CD14-positive monocyte (primary cell): ENCODE measurements around the gene CHCHD6. TPM values are rescaled to one million over a fixed set of nuclear protein-coding genes. Genes with fewer than 3 reads are reported as not detected.

Experiments
- DNase-seq, 3 donors: peaks; one replicate each; pipeline ENCODE4 v3.0.0-alpha.2; 2011 to 2022
- H2AFZ ChIP-seq: 2 replicates; pipeline ENCODE4 v1.6.0; 2012; ENCODE audit warnings: mild to moderate bottlenecking, low read depth, low read length, inconsistent platforms; ENCODE audit not compliant: insufficient read depth, poor library complexity, severe bottlenecking
- H3K27ac ChIP-seq, 2 donors: 1 replicate in 1 of 2; 2 replicates in 1 of 2; pipeline ENCODE4 v1.5.1; 2012 to 2013; ENCODE audit warnings: low read length in 2 of 2, control low read depth in 1 of 2, inconsistent platforms in 1 of 2, low read depth in 1 of 2, mild to moderate bottlenecking in 1 of 2
- H3K27me3 ChIP-seq, 2 donors: one replicate each; pipeline versions ENCODE4 v1.6.0 to v1.6.1; 2011 to 2013; ENCODE audit warnings: low read length in 2 of 2; ENCODE audit not compliant: control insufficient read depth in 2 of 2, insufficient read depth in 2 of 2
- H3K36me3 ChIP-seq, 2 donors: replicated peaks in 1 of 2; 1 replicate in 1 of 2; 2 replicates in 1 of 2; pipeline versions ENCODE4 v1.5.1 to v1.6.1; 2012 to 2013; ENCODE audit warnings: low read length in 2 of 2, control low read depth in 1 of 2, inconsistent platforms in 1 of 2, mild to moderate bottlenecking in 1 of 2; ENCODE audit not compliant: insufficient read depth in 2 of 2, control insufficient read depth in 1 of 2
- H3K4me1 ChIP-seq, 2 donors: 1 replicate in 1 of 2; 2 replicates in 1 of 2; pipeline versions ENCODE4 v1.5.1 to v1.6.1; 2012 to 2013; ENCODE audit warnings: low read length in 2 of 2, control low read depth in 1 of 2, inconsistent platforms in 1 of 2, mild to moderate bottlenecking in 1 of 2, moderate library complexity in 1 of 2; ENCODE audit not compliant: insufficient read depth in 2 of 2, control insufficient read depth in 1 of 2
- H3K4me2 ChIP-seq: replicated peaks from 2 replicates; pipeline ENCODE3; 2012; ENCODE audit warnings: low read length, moderate library complexity, mild to moderate bottlenecking; ENCODE audit not compliant: poor library complexity, severe bottlenecking; ENCODE audit errors: extremely low read depth
- H3K4me3 ChIP-seq, 3 experiments: fragments of 200-600 bp in 1 of 3; sonication (generic) in 1 of 3; replicated peaks in 1 of 3; 1 replicate in 2 of 3; 2 replicates in 1 of 3; pipeline ENCODE4 v1.5.1; 2011 to 2013; ENCODE audit warnings: low read length in 3 of 3, mild to moderate bottlenecking in 3 of 3, control low read depth in 2 of 3, low read depth in 2 of 3, inconsistent platforms in 1 of 3, moderate library complexity in 1 of 3
- H3K79me2 ChIP-seq: 2 replicates; pipeline ENCODE4 v1.6.0; 2012; ENCODE audit warnings: mild to moderate bottlenecking, control low read depth, inconsistent platforms, low read length, moderate library complexity; ENCODE audit not compliant: insufficient read depth
- H3K9ac ChIP-seq: 2 replicates; pipeline ENCODE4 v1.6.0; 2017; ENCODE audit warnings: low read length, mild to moderate bottlenecking; ENCODE audit not compliant: insufficient read depth, poor library complexity, severe bottlenecking
- H3K9me3 ChIP-seq, 2 donors: replicated peaks in 1 of 2; 1 replicate in 1 of 2; 2 replicates in 1 of 2; pipeline versions ENCODE4 v1.5.1 to v1.6.1; 2012 to 2013; ENCODE audit warnings: low read length in 2 of 2, control low read depth in 1 of 2; ENCODE audit not compliant: control insufficient read depth in 1 of 2, insufficient read depth in 1 of 2
- H4K20me1 ChIP-seq: 2 replicates; pipeline ENCODE4 v1.6.0; 2012; ENCODE audit warnings: mild to moderate bottlenecking, low read length, control low read depth, moderate library complexity; ENCODE audit not compliant: insufficient read depth
- H3K27ac Mint-ChIP-seq, 7 donors: one replicate each; pipeline ENCODE4 v1.8.0; 2020; ENCODE audit warnings: mild to moderate bottlenecking in 7 of 7, mixed read lengths in 7 of 7, moderate library complexity in 6 of 7, inconsistent platforms in 2 of 7
- H3K27me3 Mint-ChIP-seq, 3 donors: one replicate each; pipeline ENCODE4 v1.8.0; 2021 to 2022; ENCODE audit warnings: low read depth in 3 of 3, mild to moderate bottlenecking in 3 of 3, mixed read lengths in 3 of 3, moderate library complexity in 3 of 3, inconsistent platforms in 1 of 3
- H3K36me3 Mint-ChIP-seq, 2 donors: one replicate each; pipeline ENCODE4 v1.8.0; 2020; ENCODE audit warnings: mixed read lengths in 2 of 2, inconsistent platforms in 1 of 2, mild to moderate bottlenecking in 1 of 2
- H3K4me1 Mint-ChIP-seq: one replicate; pipeline ENCODE4 v1.8.0; 2020; ENCODE audit warnings: mild to moderate bottlenecking, mixed read lengths
- H3K4me3 Mint-ChIP-seq, 2 donors: one replicate each; pipeline ENCODE4 v1.8.0; 2020; ENCODE audit warnings: mild to moderate bottlenecking in 2 of 2, mixed read lengths in 2 of 2, moderate library complexity in 1 of 2
- H3K9me3 Mint-ChIP-seq, 7 donors: one replicate each; pipeline ENCODE4 v1.8.0; 2020 to 2022; ENCODE audit warnings: mixed read lengths in 7 of 7, mild to moderate bottlenecking in 6 of 7, moderate library complexity in 6 of 7, inconsistent platforms in 2 of 7
- WGBS: methylation state at CpG from one replicate; pipeline ENCODE4 v1.1.5; 2013; ENCODE audit warnings: missing lambda C conversion rate; ENCODE audit not compliant: insufficient coverage; 5-methylcytosine and 5-hydroxymethylcytosine counted together
- intact Hi-C, 2 donors: fragments of 100-400 bp; cut with micrococcal nuclease; formaldehyde crosslinking; loops; one replicate each; pipeline versions ENCODE4 v1.15.0 to v1.15.1; 2023
- polyA plus RNA-seq, 3 donors: library from polyadenylated mRNA; depleted of rRNA in 1 of 3; unstranded in 2 of 3; stranded (reverse) in 1 of 3; fragments of 300-500 nt in 2 of 3; fragments of >200 nt in 1 of 3; fragmentation: Illumina TruSeq in 2 of 3; gene quantifications; 1 replicate in 2 of 3; 2 replicates in 1 of 3; pipeline ENCODE4 v1.2.3, GENCODE V29; 2012 to 2021
- TF ChIP-seq, protein P1 (sequence below): fragments of 200-600 bp; IDR thresholded peaks from one replicate; pipeline ENCODE4 v1.8.0; 2022; ENCODE audit warnings: antibody characterized with exemption, mild to moderate bottlenecking

Gene CHCHD6
- polyA plus RNA-seq, 3 donors, result 1.1 to 1.8 (median 1.8) TPM

DNA sequence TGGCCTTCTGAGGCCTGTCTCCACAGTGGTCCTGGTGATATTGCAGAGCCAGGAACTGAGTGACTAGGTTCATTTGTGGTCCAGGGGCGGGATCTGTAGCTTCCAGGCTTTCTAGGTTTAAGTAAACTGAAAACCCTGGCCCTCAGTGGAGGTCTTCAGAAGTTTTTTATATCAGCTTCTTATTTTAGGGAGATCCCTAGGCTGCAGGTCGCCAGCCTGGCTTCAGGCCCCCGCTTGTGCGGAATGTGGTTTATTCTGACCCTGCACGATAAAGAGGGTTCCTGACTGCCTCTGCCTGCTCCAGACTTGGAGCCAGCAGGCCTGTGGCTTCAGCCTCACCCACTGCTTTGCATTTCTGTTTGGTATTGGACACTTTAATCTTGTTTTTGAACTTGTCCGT is 145.0 kb downstream of the CHCHD6 start:
- Histone ChIP-seq H2AFZ (no peak overlapping the region), H3K4me1 (no peaks in the 10 kb centered on the region), H3K4me3 (no peak overlapping the region), H3K27me3 (no peaks in the 10 kb centered on the region), H3K9ac (no peak overlapping the region), H4K20me1 (no peaks in the 10 kb centered on the region), H3K27ac (no peak overlapping the region), H3K4me2 (no peak overlapping the region), H3K79me2 (no peaks in the 10 kb centered on the region), H3K36me3 (no peaks in the 10 kb centered on the region), H3K9me3 (no peaks in the 10 kb centered on the region)
- 96% methylated on average over 4 of the region's 6 CpGs for WGBS
- Mint-ChIP-seq H3K27ac (no peak overlapping the region), H3K4me1 (peaks cover under 1% of the 10 kb centered on the region), H3K27me3 (peaks cover 0 to 3% (median 0%) of the 10 kb centered on the region in 3 donors), H3K9me3 (no peaks in the 10 kb centered on the region), H3K4me3 (no peak overlapping the region), H3K36me3 (no peaks in the 10 kb centered on the region)
- DNase-seq, result no peak
- TF ChIP-seq, protein P1, sequence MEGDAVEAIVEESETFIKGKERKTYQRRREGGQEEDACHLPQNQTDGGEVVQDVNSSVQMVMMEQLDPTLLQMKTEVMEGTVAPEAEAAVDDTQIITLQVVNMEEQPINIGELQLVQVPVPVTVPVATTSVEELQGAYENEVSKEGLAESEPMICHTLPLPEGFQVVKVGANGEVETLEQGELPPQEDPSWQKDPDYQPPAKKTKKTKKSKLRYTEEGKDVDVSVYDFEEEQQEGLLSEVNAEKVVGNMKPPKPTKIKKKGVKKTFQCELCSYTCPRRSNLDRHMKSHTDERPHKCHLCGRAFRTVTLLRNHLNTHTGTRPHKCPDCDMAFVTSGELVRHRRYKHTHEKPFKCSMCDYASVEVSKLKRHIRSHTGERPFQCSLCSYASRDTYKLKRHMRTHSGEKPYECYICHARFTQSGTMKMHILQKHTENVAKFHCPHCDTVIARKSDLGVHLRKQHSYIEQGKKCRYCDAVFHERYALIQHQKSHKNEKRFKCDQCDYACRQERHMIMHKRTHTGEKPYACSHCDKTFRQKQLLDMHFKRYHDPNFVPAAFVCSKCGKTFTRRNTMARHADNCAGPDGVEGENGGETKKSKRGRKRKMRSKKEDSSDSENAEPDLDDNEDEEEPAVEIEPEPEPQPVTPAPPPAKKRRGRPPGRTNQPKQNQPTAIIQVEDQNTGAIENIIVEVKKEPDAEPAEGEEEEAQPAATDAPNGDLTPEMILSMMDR, result no peak
- intact Hi-C loops, result no loop called here

DNA sequence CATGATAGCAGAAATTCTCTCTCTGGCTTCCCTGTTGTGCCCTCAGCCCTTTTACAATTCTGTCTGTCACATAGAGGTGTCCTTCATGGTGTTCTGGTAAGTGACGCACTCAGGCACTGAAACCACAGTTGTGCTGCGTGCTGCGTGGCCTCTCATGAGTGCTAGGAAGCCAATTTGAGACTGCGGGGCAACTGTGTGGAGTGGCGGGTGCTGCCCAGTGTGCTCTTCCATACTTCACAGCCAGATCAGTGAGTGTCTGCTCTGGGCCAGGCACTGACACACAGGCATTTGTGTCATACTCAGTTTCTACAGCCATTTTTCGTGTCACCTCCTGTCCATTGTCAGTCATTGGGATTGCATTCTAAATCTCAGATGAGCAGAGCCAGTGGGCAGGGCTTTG is 145.7 kb downstream of the CHCHD6 start:
- Histone ChIP-seq H3K27ac (no peak overlapping the region), H4K20me1 (no peaks in the 10 kb centered on the region), H2AFZ (no peak overlapping the region), H3K4me2 (no peak overlapping the region), H3K9me3 (no peaks in the 10 kb centered on the region), H3K9ac (no peak overlapping the region), H3K4me3 (no peak overlapping the region), H3K79me2 (no peaks in the 10 kb centered on the region), H3K4me1 (no peaks in the 10 kb centered on the region), H3K27me3 (no peaks in the 10 kb centered on the region), H3K36me3 (no peaks in the 10 kb centered on the region)
- intact Hi-C loops, result no loop called here
- H3K4me3 Mint-ChIP-seq, result no peak overlapping the region
- TF ChIP-seq, protein P1, result no peak
- H3K27me3 Mint-ChIP-seq, result peaks cover 0 to 3% (median 0%) of the 10 kb centered on the region in 3 donors
- H3K27ac Mint-ChIP-seq, result no peak overlapping the region
- H3K9me3 Mint-ChIP-seq, result no peaks in the 10 kb centered on the region
- H3K36me3 Mint-ChIP-seq, result no peaks in the 10 kb centered on the region
- no peak for DNase-seq
- H3K4me1 Mint-ChIP-seq, result no peaks in the 10 kb centered on the region
- WGBS, result 100% methylated on average over 6 of the region's 6 CpGs
